CD4-positive, alpha-beta T cell treated with Interferon gamma for 1 hour (primary cell): Measurements from ENCODE around the gene PGAM1.
A peak's percentile ranks its signal among the peaks of the same experiment; 100 is the strongest.
"Not testable (repeated sequence)": the region's sequence is repeated elsewhere in the genome, so short reads cannot be mapped to it uniquely, and the experiment has no call there.

Experiments
- DNase-seq: peaks from one replicate; pipeline ENCODE4 v3.0.0-alpha.2; 2020

Gene PGAM1

GRCh38 chr10:97459933-97460332 is 33.9 kb downstream of the PGAM1 start:
- no peak for DNase-seq

- DNase-seq = no peak
These were observed 36.3 kb downstream of the PGAM1 start for GRCh38 chr10:97462309-97462708.

GRCh38 chr10:97463363-97464132 is 37.6 kb downstream of the PGAM1 start:
- DNase-seq = peak; percentile 24

- DNase-seq = no peak
These were observed 38.2 kb downstream of the PGAM1 start for GRCh38 chr10:97464226-97464625.

DNA sequence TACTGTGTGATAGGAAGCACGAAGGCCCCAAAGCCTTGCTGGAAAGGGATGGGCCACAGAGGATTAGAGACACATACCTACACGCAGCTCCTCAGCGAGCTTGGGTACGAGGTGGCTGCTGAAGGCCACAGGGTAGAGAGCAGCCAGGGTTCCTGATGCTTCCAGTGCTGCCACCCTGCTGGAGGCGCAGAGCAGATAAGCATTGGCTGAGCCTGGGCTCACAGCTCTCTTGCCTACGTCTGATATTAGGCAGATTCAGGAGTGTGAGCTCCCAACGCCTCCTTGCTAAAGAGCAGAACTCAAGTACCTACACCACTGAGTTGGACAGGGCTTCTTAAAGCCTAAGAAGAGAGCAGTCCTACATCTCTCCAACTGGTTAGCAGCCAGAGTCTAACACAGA is 40.0 kb downstream of the PGAM1 start:
- no peak for DNase-seq

DNA sequence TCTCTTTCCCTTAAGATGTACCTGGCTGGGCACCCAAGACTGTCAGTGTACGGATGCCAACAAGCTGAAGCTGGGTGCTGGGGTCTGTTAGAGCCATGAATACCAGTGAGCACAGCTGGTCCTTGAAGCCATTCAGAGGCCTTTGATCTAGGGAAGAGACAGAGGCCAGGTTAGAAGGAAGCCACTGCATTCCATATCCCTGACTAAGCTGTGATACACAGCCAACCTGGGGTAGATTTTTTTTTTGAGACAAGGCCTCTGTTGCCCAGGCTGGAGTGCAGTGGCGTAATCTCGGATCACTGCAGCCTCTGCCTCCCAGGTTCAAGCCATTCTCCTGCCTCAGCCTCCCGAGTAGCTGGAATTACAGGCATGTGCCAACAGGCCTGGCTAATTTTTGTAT is 40.8 kb downstream of the PGAM1 start:
- no peak for DNase-seq

DNA sequence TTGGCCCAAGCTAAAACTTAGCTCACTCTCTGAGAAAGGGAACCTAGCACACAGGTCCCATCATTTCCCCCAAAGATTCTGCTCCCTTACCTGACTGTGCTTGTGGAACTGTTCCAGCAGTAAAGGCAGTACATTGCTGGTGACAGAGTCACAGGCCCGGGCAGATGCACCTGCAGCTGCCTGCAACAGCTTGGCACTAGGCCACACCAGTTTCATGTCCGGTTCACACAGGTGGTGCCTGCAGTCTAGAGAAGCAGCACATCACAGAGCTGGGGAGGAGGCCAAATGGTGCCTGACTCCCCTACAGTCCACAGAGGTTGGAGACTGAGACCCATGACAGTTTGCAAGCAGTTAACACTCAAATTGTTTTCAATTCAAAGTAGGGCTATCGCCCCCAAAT is 42.2 kb downstream of the PGAM1 start:
- DNase-seq = no peak

DNA sequence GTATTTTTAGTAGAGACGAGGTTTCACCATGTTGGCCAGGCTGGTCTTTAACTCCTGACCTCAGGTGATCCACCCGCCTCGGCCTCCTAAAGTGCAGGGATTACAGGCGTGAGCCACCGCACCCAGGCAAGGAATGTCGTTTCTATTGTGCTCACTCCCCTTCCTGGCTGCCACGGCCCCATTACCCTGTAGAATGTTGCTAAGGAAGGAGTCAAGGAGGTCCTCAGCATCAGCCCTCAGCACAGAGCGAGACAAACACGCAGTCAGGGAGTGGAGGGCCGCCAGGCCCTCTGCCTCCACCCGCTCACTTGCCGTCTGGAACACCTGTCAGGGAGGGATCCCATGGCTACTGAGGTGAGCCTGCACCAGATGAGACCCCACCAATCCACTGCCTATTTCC is 42.8 kb downstream of the PGAM1 start:
- DNase-seq = not testable (repeated sequence)

- DNase-seq = no peak
These were observed 48.9 kb downstream of the PGAM1 start for GRCh38 chr10:97474918-97475317.

DNA sequence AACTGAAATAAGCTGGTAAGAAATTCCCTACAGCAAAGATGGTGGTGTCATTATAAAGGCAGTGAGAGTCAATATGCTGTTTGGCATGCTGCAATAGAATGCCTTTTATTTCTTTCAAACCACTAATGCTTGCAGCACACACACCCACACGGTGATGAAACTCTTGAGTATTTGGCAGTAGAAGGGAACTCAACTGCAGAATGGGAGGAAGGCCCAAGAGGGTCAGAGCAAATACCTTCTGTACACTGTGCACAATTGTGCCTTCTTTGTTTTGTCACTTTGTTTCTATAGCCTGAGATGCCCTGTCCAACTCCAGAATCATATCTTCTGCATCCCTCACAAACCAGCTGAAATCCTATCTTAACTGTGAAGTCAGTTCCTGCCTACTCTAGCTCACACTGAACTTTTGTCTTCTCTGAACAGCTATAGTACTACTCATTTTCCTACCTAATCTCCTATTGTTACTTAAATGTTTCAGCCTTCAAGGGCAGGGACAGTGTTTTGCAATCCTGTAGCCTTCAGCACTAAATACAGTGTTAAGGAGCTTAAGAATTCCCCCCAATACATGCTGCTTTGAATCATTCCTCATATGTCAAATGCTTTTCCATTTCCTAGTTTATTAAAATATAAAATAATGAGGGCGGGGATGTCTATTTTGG is 50.1 kb downstream of the PGAM1 start:
- DNase-seq = no peak

- not testable (repeated sequence) for DNase-seq
These were observed 53.4 kb downstream of the PGAM1 start for GRCh38 chr10:97479410-97479809.

GRCh38 chr10:97479939-97480338 is 53.9 kb downstream of the PGAM1 start:
- DNase-seq = no peak

DNA sequence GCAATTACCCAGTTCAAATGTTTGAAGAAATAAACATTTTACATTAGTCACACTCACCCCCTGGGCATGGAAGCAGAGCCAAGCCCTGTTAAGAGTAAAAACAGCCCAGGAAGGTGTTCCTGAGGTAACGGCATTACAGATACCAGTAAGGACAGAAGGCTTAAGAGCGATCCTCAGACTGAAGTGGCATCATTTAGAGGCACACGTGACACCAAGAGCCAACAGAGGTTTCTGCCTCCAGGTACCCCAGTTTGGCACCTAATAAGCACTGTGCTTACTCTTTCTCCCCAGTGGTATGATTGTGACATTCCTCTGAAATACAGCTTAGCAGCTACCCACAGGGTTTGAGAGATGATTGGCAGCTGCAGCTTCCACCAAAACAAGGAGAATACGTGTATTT is 55.1 kb downstream of the PGAM1 start:
- no peak for DNase-seq

- no peak for DNase-seq
These were observed 56.4 kb downstream of the PGAM1 start for GRCh38 chr10:97482381-97482780.
